ENCODE results near the gene IFNLR1. TPM values are rescaled to one million over a fixed set of nuclear protein-coding genes. Genes with fewer than 3 reads are reported as not detected.
A peak's percentile ranks its signal among the peaks of the same experiment; 100 is the strongest.
"Not testable (repeated sequence)": the region's sequence is repeated elsewhere in the genome, so short reads cannot be mapped to it uniquely, and the experiment has no call there.

IFNLR1 gene
- 0.49 TPM for total RNA-seq

- intact Hi-C loops (cut with DNase I): no loop called here
- DNase-seq (ENCODE audit: low spot score) (no peak), ATAC-seq (peak; percentile 74)
Observed at GRCh38 chr1:24186993-24187790, at the start of gene IFNLR1. IFNLR1 (minus strand) TSS chr1:24187289; CDS start chr1:24187248, 41 bp downstream.

GRCh38 chr1:24235921-24236788, 49.1 kb upstream of the IFNLR1 start:
- intact Hi-C loops (cut with DNase I): no loop called here
- no peak for DNase-seq (ENCODE audit: low spot score)
- no peak for ATAC-seq

DNA sequence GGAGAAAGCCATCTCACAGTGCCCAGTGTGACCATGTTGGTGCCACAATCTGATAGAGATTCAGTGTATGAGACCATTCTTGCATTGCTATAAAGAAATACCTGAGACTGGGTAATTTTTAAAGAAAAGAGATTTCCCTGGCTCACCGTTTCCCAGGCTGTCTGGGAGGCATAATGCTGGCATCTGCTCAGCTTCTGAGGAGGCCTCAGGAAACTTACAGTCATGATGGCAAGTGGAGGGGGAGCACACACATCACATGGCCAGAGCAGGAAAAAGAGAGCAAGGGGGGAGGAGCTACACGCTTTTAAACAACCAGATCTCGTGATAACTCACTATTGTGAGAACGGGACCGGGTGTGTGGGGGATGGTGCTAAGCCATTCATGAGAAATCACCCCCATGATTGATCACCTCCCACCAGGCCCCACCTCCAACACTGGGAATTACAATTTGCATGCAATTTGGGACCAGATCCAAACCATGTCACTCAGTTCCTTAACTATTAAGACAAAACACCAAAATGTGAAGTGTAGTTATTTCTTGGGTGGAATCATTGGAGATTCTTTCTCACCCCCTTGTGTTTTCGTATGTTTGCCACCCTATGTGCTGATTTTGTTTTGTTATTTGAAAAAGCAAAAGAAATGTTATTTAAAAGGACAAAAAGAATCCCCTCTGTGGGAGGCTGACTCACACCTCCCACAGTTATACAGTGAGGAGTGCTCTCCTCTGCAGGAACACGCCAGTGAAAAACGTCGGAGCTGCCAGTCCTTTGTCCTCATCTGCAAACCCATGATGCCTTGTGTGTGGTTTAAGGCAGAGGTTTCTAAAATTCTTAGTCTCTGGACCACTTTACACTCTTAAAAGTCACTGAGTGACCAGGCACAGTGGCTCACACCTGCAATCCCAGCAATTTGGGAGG, 46.9 kb upstream of the IFNLR1 start:
- intact Hi-C loops (cut with DNase I): no loop called here
- ATAC-seq: no peak
- DNase-seq (ENCODE audit: low spot score): no peak

DNA sequence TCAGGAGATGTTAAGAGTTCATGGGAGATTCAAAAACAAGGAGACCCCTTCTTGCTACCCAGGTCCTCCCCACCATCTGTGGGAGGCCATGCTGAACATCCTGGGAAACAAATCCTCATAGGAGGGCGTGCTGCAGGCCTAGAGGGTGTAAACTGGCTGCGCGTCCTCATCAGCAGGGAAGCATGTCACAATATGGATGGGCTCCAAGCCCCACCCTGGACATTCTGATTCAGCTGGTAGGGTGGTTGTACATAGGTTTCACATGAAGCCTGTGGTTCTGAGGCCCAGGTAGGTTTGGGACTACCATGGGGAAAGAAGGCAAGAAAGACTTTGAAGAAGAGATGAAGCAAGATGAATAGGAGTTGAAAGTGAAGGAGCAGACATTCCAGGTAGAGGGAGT, 44.6 kb upstream of the IFNLR1 start:
- intact Hi-C loops (cut with DNase I): no loop called here
- DNase-seq (ENCODE audit: low spot score): no peak
- ATAC-seq: no peak

GRCh38 chr1:24228311-24228710, 41.2 kb upstream of the IFNLR1 start:
- DNase-seq (ENCODE audit: low spot score): no peak
- intact Hi-C loops (cut with DNase I): no loop called here
- ATAC-seq: no peak

DNA sequence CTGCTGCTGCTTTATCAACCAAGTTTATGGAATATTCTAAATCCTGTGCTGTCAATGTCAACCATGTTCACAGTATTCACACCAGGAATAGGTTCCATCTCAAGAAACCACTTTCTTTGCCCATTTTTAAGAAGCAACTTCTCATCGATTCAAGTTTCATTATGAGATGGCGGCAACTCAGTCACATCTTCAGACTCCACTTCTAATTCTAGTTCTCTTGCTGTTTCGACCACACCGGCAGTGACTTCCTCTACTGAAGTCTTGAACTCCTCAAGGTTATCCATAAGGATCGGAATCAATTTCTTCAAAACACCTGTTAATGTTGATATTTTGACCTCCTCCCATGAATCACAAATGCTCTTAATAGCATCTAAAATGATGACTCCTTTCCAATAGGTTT, 39.7 kb upstream of the IFNLR1 start:
- DNase-seq (ENCODE audit: low spot score) (no peak), ATAC-seq (no peak)
- intact Hi-C loops (cut with DNase I): no loop called here

DNA sequence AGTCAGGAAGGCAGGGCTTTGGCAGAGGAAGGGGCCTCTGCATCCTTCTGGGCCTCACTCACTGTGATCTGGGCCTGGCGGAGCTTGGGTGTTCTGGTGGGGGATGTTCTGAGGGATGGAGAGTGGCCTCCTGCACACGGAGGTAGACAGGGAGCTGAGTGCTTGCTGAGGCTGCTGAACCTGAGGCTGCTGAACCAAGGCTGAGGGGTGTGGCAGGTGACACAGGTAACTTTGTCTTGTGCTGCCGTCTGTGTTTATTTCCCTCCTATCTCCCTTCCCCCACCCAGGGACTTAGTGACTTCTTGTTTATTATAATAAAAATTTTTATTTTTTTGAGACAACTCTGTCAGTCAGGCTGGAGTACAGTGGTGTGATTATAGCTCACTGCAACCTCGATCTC, 37.7 kb upstream of the IFNLR1 start:
- no peak for ATAC-seq
- intact Hi-C loops (cut with DNase I): no loop called here
- no peak for DNase-seq (ENCODE audit: low spot score)

DNA sequence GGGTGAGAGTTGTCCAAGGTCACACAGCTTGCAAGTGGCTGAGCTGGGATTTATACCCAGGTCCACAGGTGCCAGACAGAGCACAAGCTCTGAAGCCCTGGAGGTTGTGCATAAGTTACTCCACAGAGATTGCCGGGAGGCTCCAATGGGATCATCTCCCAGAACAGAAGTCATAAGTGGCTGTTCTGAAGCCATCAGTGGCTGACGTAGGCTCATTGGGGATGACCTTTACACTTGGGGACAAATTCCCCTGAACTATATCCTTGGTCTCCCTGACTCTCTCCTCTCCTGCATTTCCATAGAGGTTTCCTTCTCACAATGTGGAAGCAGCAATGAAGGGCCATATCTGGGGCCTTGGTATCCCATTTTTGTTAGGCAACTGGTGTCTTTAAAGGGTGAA, 37.0 kb upstream of the IFNLR1 start:
- DNase-seq (ENCODE audit: low spot score) (no peak), ATAC-seq (no peak)
- intact Hi-C loops (cut with DNase I): no loop called here

DNA sequence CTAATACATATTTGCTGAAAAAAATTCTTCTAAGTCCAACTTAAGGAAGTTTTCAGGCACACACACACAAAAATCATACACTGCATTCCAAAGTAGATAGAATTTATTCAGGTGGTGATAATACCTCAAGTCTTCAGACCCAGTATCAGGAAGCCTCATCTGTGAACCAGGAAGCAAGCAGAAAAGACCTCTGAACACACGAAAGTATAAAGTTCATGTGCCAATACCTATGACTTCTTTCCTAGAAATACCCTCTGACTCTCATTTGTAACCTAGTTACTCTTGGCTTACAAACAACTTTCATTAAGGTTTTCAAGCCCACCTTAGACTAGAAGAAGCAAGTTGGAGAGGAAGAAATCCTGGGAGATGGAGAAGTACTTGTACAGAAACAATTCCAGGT, 35.7 kb upstream of the IFNLR1 start:
- intact Hi-C loops (cut with DNase I): no loop called here
- ATAC-seq (no peak), DNase-seq (ENCODE audit: low spot score) (no peak)

DNA sequence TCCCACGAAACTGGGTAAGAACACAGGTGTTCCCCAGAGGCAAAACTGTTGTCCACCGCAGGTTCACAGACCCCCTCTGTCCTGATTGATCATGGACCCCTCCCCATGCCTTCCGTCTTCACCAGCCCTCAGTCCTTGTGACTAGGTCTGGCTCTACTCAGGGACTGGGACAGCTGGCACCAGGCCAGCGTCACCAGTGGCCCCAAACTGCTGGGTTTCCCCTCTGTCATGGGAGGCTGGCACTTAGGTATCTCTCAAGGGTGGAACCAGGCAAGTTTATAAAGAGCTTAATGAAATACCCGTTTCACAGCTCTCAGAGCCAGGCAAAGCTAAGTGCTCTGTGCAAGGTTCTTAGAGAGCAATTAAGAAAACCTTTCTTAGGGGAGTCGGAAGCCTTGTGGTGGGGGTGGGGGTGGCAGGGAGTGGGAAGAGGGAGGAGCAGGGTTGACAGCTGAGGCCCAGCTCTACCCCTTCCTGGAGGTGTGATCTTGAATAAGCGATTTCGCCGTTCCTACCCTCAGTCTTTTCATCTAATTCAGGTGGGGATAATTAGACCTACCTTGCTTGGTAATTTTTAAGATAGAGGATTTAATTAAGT, 35.0 kb upstream of the IFNLR1 start:
- intact Hi-C loops (cut with DNase I): no loop called here
- DNase-seq (ENCODE audit: low spot score) (no peak), ATAC-seq (no peak)

GRCh38 chr1:24221246-24221645, 34.2 kb upstream of the IFNLR1 start:
- ATAC-seq: no peak
- DNase-seq (ENCODE audit: low spot score): no peak
- intact Hi-C loops (cut with DNase I): no loop called here

DNA sequence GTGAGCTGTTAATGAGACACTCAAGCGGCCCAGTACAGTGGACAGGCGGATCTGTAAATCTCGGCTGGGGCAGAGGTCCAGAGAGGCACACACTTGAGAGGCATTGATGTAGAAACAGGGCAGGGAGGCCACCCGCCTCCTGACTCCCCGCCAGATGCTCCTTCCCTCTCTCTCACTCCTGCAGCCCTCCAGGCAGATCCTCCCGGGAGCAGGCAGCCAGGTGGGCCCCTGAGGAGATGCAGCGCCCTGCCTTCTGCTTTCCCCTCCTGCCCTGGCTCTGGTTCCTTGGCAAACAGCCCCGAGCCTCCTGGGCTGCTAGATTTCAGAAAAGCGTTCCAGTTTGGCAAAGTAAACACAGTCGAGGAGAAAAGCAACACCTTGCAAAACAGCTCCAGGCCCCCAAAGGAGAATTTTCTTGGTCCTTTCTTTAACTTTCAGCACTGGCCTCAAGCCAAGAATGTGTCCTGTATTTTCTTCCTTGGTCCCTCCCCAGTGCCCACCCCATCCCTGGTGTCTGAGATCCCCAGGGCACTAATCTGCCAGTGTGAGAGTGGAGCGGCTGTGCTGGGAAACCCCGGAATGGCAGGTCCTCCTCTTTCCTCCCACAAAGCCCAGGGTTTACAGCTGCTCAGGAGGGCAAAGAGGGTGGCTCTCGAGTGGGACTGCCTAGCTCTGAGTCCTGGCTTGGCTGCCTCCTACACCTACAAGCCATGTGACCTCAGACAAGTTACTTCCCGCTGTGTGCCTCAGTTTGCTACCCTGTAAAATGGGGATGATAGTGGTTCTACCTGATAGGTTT, 29.4 kb upstream of the IFNLR1 start:
- DNase-seq (ENCODE audit: low spot score): no peak
- ATAC-seq: peak; percentile 83
- intact Hi-C loops (cut with DNase I): no loop called here

- intact Hi-C loops (cut with DNase I): no loop called here
- DNase-seq (ENCODE audit: low spot score) (no peak), ATAC-seq (no peak)
Observed at GRCh38 chr1:24215226-24215814, 28.2 kb upstream of the IFNLR1 start.

GRCh38 chr1:24212376-24212775, 25.3 kb upstream of the IFNLR1 start:
- DNase-seq (ENCODE audit: low spot score) (no peak), ATAC-seq (no peak)
- intact Hi-C loops (cut with DNase I): no loop called here

DNA sequence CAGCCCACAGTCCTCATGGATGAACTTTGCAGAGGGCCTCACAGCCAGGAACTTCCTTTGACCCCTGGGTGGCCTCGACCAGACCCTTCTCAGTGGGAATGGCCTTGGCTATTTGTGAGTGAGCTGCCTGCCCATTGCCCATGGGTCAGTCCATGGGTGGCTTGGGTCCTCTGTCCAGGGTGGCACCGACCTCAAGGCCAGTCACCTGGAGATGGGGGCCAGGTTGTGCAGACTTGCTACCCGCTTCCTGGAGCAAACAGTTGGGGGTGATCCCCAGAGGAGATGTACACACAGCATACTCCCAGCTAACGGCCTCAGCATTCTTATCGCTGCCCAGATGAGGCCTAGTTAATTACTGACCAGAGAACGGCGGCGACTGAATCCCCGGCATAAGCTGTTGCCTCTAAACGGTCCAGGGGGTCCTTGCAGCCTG, 23.1 kb upstream of the IFNLR1 start:
- intact Hi-C loops (cut with DNase I): no loop called here
- ATAC-seq: no peak
- DNase-seq (ENCODE audit: low spot score): no peak

GRCh38 chr1:24209097-24209496, 22.0 kb upstream of the IFNLR1 start:
- ATAC-seq (no peak), DNase-seq (ENCODE audit: low spot score) (no peak)
- intact Hi-C loops (cut with DNase I): no loop called here

DNA sequence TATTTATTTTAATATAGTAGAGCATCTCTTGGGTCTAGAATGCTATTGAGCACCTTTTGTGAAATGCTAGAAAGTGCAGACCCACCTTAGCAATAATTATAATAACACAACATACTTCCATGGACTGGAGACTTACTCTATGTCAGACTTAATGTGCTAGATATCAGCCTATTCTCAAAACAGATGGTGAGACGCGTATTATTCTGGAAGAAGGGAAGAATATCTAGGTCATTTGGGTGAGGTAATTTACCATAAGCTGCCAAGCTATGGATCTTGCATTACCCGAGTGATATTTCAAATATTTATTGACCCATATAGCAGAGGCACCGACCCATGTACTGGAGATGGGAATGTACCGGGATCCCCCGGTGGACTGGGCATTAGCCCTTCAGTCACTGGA, 20.6 kb upstream of the IFNLR1 start:
- DNase-seq (ENCODE audit: low spot score) (no peak), ATAC-seq (peak; percentile 19)
- intact Hi-C loops (cut with DNase I): no loop called here

GRCh38 chr1:24207395-24207687, 20.3 kb upstream of the IFNLR1 start:
- DNase-seq (ENCODE audit: low spot score); intact Hi-C loops (cut with DNase I): not testable (repeated sequence)
- ATAC-seq: peak; percentile 54
